OCI-LY3 (cell line): ENCODE measurements around the gene CLTCL1.

Source experiments
- CTCF ChIP-seq: fragments of 200-600, 300-600 bp; sonication (generic); IDR thresholded peaks from 2 replicates; pipeline ENCODE4 v1.5.1; 2014; ENCODE audit warnings: antibody characterized with exemption, low read length, low read depth
- EZH2phosphoT487 ChIP-seq: fragments of 200-600 bp; shearing (Covaris generic); IDR thresholded peaks from 2 replicates; pipeline ENCODE4 v1.6.1; 2018; ENCODE audit warnings: antibody characterized with exemption, mixed run types, low read depth

- TF ChIP-seq CTCF (no peak), EZH2phosphoT487 (no peak)
Measured at GRCh38 chr22:19265779-19266178, 25.7 kb downstream of the CLTCL1 start.
